Fibroblast of mammary gland (primary cell): ENCODE measurements around the gene GLI1.

Experiments
- DNase-seq: peaks from one replicate; pipeline ENCODE4 v3.0.0-alpha.2; 2010; ENCODE audit warnings: low read depth
- H3K4me3 ChIP-seq: 2 replicates; pipeline ENCODE4 v1.5.1; 2011; ENCODE audit warnings: low read depth, mild to moderate bottlenecking, low read length, moderate library complexity; ENCODE audit not compliant: control insufficient read depth
- TF ChIP-seq, protein P1 (sequence below): conservative IDR thresholded peaks from 2 replicates; pipeline ENCODE4 v1.5.1; 2011; ENCODE audit warnings: low read depth, low read length, inconsistent platforms; ENCODE audit not compliant: control insufficient read depth, insufficient read depth

The GLI1 gene

DNA sequence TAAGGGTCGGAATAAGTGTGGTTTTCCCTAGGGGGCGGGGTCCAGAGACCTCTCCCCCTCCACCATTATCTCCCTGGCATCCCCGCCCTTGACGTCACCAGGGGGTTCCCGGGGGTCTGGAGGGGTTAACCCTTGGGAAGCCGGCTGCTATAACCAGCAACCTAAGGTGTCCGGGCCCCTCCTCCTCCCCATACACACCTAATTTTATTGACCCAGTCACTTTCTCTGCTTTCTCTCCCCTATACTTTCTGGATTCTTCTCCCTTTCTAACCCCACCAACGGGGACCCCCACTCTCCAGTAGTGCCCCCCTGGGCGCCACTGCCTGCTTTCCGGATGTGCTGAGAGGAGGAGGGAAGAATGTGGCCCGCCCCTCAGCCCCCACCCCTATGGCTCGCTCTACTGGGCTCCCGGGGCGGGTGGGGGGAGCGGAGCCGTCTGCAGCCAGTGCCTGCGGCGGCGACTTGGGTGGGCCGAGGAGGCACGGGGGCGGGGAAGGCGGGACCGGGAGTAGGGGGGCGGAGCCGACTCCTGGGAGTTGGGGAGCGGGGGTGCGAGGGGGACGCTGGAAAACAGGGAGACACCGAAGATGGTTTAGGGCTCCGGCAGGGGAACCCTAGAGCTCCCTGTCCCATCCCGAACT is 1.8 kb downstream of the GLI1 start:
- peak; percentile 37 for DNase-seq
- TF ChIP-seq, protein P1, sequence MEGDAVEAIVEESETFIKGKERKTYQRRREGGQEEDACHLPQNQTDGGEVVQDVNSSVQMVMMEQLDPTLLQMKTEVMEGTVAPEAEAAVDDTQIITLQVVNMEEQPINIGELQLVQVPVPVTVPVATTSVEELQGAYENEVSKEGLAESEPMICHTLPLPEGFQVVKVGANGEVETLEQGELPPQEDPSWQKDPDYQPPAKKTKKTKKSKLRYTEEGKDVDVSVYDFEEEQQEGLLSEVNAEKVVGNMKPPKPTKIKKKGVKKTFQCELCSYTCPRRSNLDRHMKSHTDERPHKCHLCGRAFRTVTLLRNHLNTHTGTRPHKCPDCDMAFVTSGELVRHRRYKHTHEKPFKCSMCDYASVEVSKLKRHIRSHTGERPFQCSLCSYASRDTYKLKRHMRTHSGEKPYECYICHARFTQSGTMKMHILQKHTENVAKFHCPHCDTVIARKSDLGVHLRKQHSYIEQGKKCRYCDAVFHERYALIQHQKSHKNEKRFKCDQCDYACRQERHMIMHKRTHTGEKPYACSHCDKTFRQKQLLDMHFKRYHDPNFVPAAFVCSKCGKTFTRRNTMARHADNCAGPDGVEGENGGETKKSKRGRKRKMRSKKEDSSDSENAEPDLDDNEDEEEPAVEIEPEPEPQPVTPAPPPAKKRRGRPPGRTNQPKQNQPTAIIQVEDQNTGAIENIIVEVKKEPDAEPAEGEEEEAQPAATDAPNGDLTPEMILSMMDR, result no peak
- peak overlapping the region; percentile 71 for H3K4me3 ChIP-seq

DNA sequence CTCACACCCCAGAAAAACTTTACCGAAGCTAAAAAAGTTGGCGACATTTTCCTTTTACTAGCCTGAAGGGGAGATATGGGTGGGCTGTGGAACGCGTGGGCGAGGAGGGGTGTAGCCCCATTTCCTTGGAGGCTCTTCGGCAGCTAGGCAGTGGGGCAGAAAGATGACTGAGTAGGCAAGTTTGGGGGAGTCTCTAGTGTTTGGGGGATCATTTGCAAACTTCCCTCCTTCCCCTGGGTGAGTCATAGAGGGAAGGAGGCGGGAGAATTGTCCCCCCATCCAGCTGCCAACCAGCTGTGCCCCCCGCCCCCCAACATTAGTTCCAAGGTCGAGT is 2.3 kb downstream of the GLI1 start:
- TF ChIP-seq, protein P1, result no peak
- H3K4me3 ChIP-seq, result peak overlapping the region; percentile 71
- peak; percentile 20 for DNase-seq

DNA sequence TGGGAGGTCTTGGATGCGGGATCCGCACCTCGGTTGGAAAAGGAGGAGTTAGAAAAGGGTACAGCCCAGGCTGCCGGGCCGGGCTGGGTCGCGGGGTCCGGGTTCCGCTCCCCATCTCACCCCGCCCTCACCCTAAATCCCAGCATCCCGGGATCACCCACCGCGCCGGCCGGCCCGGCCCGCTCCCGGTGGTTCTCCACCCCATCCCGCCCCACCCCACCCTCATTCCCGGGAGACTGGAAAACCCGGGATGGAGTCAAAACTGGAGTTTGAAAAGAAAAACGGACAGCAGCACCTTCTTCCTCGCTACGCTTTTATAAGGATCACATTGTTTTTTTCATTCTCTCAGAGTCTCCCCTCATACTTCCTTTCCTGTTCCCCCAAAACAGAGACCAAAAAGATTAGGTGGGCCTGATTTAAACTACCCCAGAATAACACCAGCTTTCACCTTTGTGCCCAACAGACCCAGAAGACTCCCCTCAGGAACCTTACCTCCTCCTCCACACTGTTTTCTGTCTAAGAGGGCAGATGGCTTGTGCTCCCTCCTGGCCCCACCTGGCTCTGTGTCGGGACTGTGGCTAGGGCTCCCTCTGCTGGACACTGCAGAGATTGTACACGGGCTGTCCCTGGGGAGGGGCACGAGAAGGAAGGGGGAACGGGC is 2.8 kb downstream of the GLI1 start:
- peak; percentile 86 for DNase-seq
- TF ChIP-seq, protein P1, result peak; percentile 91
- peak overlapping the region; percentile 71 for H3K4me3 ChIP-seq

DNA sequence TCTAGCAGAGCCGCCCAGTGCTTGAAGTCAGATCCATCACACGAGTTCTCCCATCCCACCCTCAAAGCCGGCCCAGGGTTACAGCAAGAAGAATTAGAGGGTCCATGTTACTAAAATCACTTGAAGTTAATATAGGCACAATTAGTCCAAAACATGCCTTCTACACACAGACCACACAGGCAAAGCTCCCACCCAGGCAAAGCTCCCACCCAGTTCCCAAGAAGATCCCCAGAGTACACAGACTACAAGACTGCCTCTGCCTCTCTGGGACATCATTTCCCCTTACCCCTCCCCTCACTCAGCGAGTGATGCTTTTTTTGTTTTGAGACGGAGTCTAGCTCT is 3.3 kb downstream of the GLI1 start:
- no peak overlapping the region for H3K4me3 ChIP-seq
- TF ChIP-seq, protein P1, result no peak
- DNase-seq, result no peak

DNA sequence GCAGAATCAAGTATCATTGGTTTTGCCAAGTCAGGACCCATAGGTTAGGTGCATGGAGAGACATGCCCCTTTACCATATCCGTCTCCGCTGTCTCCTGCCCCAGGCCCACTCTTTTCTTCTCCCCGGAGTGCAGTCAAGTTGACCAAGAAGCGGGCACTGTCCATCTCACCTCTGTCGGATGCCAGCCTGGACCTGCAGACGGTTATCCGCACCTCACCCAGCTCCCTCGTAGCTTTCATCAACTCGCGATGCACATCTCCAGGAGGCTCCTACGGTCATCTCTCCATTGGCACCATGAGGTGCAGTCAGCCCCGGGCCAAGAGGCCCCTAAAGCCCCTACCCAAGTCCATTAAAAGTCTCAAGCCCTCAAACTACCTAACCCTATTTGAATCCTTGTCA is 5.0 kb downstream of the GLI1 start:
- H3K4me3 ChIP-seq, result no peak overlapping the region
- TF ChIP-seq, protein P1, result no peak
- DNase-seq, result no peak

DNA sequence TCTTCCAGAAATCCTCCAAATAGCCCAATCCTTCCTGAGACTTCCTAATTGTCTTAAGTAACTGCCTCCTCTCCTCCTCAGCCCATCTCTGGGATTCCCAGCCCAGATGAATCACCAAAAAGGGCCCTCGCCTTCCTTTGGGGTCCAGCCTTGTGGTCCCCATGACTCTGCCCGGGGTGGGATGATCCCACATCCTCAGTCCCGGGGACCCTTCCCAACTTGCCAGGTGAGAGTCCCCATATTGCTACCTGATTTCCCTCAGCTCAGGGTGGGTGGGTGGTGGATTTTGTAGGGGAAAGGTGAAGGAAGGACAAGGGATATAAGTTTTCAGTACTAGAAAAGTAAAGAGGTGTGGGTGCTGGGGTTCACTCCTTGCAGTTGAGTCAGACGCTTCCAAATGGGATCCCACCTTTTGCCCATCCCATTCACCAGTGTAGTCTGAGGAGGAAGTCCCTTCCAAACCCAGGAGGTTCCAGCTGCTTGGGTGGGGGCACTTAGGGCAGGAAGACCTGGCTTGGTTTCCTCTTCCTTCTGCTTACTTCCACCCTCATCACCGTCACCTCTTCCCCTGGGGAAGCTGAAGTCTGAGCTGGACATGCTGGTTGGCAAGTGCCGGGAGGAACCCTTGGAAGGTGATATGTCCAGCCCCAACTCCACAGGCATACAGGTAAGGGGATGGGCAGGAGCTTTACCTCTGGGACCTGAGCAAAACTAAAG is 5.6 kb downstream of the GLI1 start:
- no peak for DNase-seq
- TF ChIP-seq, protein P1, result no peak

More for the DNA sequence above, 5.6 kb downstream of the GLI1 start:
- no peak overlapping the region for H3K4me3 ChIP-seq
